ENCODE measurements around the gene RRP9.
A peak's percentile ranks its signal among the peaks of the same experiment; 100 is the strongest.
"Not testable (repeated sequence)": the region's sequence is repeated elsewhere in the genome, so short reads cannot be mapped to it uniquely, and the experiment has no call there.

RRP9 gene, protein sequence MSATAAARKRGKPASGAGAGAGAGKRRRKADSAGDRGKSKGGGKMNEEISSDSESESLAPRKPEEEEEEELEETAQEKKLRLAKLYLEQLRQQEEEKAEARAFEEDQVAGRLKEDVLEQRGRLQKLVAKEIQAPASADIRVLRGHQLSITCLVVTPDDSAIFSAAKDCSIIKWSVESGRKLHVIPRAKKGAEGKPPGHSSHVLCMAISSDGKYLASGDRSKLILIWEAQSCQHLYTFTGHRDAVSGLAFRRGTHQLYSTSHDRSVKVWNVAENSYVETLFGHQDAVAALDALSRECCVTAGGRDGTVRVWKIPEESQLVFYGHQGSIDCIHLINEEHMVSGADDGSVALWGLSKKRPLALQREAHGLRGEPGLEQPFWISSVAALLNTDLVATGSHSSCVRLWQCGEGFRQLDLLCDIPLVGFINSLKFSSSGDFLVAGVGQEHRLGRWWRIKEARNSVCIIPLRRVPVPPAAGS

DNA sequence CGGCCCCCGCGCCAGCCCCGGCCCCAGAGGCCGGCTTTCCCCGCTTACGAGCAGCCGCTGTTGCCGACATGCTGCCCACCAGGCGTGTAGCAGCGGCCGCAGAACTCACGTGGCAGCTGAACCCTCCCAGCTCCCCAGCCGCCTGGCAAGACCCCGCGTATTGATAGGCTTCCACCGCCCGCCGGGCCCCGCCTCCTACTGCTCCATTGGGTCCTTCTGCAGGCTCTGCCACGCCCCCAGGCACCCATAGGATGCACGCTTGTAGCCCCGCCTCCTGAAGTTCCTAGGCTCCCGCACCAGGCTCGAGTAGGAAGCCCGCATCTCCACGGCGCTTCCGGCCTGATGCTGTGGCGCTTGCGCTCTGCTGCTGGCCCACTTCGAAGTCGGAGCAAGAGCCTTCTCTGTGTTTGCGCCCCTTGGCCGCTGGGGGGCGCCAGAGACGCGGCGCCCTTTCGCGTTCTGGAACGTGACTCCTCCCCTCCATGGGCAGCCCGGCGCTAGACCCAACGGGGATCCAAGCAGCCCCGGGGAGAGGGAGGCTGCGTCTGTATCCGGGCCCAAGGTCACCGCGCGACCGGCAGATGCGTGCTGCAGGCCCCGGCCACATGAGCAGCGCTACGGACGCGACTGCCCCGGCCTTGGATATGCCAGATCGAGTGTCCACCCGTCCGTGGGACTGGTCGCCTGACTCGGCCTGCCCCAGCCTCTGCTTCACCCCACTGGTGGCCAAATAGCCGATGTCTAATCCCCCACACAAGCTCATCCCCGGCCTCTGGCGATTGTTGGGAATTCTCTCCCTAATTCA is at the start of gene RRP9, which contains the start of gene PARP3:
RRP9 (minus strand) TSS at position 107 of the 805 bp plus-strand sequence; CDS start at position 70, 37 bp downstream.
PARP3 (plus strand) TSS at position 566 of the 805 bp plus-strand sequence. CDS start 993 bp downstream, outside the sequence.
- DNase-seq (ENCODE audit: low read depth in 3 of 3), result peak; percentile 98 to 100 (median 99)

DNA sequence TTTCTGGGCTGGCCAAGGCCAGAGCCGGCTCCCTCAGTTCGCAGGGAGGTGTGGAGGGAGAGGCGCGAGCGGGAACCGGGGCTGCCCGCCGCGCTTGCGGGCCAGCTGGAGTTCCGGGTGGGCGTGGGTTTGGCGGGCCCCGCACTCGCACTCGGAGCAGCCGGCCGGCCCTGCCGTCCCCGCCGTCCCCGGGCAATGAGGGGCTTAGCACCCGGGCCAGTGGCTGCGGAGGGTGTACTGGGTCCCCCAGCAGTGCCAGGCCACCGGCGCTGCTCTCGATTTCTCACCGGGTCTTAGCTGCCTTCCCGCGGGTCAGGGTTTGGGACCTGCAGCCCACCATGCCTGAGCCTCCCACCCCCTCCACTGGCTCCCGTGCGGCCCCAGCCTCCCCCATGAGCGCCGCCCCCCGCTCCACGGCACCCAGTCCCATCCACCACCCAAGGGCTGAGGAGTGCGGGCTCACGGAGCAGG is 48.8 kb upstream of the RRP9 start:
- DNase-seq (ENCODE audit: low read depth in 3 of 3), result not testable (repeated sequence)

DNA sequence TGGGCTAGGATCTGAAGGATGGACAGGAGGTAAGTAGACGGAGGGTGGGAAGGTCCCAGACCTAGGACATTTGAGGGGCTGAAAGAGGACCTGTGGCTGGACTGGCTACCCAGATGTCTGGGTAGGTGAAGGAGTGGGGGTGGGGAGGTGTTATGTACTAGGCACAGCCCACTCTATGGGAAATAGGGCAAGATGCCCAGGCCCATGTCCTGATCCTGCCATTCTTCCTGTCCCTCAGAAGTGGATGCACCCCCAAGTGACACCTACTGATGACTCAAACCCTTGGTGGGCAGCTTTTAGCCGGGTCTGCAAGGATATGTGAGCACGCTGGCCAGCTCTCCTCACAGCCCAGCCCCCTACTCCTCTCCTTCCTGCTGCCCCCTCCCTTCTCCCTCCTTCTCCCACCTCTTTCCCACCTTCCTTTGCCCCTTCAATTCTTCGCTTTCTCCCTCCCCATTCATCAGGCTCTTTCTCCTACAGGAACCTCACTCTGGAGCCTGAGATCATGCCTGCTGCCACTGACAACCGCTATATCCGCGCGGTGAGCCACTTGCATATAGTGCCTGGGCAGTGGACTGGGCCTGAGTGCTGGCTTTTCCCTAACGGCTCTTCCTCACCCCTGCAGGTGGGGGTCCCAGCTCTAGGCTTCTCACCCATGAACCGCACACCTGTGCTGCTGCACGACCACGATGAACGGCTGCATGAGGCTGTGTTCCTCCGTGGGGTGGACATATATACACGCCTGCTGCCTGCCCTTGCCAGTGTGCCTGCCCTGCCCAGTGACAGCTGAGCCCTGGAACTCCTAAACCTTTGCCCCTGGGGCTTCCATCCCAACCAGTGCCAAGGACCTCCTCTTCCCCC is 46.8 kb upstream of the RRP9 start:
- DNase-seq (ENCODE audit: low read depth in 3 of 3), result no peak

DNA sequence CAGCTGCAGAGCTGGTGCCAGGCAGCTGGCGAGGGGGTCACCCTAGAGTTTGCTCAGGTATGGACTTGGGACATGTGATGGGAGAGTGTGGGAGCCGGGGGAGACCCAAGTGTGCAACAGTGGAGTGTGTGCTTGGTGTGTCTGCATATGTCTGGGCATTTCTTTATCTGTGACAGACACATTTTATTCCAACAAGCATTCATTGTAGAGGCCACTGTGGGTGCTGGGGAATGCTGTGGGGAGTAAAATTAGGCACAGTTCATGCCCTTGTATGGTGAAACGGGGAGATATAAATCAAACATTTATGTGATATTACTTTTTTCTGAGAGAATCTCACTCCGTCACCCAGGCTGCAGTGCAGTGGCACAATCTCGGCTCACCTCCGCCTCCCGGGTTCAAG is 45.9 kb upstream of the RRP9 start:
- DNase-seq (ENCODE audit: low read depth in 3 of 3), result no peak

DNA sequence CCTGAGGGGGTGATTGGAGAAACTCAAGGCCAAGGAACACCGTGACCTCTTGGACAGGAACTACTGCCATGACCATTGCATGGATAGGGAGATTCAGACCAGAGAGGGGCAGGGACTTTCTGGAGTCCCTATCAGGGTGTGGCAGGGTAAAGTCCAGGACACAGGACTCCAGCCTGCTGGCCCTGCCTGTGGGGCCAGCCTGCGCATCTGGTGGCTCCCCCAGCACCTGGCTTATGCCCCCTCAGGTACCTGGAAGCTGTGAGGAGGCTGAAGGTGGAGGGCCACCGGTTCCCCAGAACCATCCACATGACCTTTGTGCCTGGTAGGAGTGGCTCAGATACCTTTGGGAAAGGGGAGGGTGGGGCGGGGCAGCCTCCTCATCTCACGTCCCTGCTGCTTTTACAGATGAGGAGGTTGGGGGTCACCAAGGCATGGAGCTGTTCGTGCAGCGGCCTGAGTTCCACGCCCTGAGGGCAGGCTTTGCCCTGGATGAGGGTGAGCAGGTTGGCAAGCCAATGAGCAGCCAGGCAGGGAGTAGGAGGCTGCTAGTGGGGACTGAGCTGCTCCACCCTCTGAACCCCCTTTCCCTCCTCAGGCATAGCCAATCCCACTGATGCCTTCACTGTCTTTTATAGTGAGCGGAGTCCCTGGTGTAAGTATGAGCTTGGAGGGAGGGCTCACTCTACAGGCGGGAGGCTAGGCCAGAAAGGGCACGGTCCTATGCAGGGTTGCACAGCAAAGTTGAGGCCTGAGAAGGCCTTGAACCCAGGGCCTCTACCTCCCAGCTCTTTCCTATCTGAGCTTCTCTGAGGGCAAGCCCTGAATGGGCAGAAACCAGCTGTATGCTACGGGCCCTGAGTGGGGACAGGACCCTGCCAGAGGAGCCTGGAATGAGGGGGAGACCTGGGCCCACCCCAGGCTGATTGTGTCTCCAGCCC is 44.6 kb upstream of the RRP9 start:
- no peak for DNase-seq (ENCODE audit: low read depth in 3 of 3)

DNA sequence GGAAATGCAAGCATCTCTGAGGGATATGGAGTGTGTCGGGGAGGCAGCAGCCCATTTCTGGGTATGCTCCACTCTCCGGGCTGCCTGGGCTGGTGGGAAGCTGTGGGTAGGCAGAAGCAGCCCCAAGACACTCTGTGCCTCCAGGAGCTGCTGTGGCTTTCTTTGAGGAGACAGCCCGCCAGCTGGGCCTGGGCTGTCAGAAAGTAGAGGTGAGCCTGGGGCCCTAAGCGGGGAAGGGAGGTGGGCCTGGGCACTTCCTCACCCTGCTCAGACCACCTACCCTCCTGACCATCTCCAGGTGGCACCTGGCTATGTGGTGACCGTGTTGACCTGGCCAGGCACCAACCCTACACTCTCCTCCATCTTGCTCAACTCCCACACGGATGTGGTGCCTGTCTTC is 43.4 kb upstream of the RRP9 start:
- DNase-seq (ENCODE audit: low read depth in 3 of 3), result no peak

DNA sequence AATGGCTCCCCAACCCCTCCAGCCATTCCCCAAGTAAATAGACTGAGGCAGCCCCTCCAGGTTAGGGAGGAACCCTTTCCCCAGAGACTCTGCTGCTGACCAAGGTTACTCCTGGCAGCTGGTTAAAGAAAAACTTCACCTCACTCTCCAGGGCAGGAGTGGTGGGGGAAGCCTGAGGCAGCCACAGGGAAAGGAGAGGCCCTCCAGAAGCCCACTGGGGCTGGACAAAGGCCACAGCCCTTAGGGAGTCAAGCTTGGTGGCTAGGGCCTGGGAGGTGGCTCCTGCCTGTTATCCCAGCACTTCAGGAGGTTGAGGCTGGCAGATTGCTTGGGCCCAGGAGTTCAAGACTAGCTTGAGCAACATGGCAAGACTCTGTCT is 42.6 kb upstream of the RRP9 start:
- no peak for DNase-seq (ENCODE audit: low read depth in 3 of 3)

DNA sequence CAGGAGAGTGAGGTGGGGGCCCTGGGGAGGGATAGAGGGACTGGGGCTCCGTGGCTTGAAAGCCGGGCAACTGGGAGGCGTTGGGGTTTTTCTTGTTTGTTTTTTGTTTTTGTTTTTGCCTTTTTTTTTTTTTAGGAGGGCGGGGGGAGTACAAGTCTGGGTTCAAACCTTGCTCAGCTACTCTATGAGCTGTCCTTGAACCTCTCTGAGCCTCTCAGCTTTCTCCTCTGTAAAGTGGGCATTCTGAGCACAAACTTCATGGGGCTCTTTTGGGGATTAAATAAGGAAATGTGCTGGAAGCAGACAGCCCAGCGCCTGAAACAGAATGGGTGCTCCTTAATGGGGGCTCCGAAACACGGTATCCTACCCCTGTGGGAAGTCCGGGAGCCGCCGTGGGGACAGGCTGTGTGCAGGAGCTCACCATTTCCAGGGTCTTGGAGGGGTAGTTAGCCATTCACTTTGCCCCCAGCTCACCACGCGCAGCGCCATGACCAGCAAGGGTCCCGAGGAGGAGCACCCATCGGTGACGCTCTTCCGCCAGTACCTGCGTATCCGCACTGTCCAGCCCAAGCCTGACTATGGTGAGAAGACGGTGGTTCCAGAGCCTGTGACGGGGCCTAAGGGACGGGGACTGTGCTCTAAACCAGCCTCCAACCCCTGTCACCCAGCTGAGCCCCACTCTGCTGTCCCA is 42.0 kb upstream of the RRP9 start:
- no peak for DNase-seq (ENCODE audit: low read depth in 3 of 3)

DNA sequence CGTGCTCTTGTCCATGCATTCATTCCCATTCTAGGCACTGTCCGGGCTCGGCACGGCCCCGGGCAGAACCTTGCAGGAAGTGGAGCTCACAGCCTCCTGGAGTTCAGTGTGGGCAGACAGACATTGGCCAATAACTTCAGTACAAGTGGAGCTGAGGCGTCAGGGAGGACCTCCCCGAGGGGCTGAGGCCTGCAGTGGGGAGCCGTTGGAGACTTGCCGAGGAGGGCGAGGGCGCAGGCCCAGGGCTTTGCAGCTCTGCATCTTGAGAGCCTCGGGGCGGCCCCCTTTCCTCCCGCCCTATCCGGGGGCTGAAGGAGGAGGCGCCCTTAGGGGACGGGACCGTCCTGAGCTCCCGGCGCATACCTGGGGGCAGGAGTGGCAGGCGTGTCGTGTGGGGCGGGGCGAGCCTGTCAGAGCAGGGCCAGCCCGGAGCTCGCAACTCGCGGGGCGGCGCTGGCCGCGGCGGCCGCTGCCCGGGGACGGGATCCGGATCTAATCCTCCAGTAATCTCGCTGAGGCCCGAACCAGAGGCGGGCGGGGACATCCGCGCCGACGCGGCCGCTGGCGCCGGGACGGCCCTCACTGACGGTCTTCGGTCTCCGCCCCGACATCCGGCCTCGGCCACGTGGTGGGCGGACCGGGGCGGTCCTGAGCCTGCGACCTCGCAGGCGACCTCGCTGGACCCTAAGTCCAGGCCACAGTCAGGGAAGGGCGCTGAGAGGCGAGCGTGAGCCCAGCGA is 41.3 kb upstream of the RRP9 start, which contains the start of gene ACY1:
ACY1 (plus strand) TSS at position 698 of the 740 bp plus-strand sequence. CDS start 530 bp downstream, outside the sequence.
- peak; percentile 46 to 85 (median 64) for DNase-seq (ENCODE audit: low read depth in 3 of 3)

DNA sequence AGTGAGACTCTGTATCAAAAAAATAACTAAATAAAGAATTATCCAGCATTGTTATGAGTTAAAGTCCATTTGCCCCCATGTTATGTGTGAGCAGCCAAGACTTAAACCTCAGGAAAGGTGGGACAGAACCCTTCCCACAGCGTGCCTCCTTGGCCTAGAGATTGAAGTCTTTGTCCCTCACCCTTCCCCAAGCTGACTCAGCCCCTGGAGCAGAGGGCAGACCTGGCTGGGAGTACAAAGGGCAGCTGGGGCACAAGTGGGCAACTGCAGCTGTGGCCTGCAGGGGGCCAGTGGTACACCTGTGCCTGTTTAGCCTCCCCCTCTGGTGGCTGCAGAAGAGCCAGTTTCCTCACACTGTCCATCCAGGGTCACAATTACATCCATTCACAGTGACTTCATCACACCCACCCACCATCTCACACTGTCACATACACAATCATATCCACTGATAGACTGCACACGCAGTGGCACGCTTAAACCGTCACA is 40.7 kb upstream of the RRP9 start:
- no peak for DNase-seq (ENCODE audit: low read depth in 3 of 3)

DNA sequence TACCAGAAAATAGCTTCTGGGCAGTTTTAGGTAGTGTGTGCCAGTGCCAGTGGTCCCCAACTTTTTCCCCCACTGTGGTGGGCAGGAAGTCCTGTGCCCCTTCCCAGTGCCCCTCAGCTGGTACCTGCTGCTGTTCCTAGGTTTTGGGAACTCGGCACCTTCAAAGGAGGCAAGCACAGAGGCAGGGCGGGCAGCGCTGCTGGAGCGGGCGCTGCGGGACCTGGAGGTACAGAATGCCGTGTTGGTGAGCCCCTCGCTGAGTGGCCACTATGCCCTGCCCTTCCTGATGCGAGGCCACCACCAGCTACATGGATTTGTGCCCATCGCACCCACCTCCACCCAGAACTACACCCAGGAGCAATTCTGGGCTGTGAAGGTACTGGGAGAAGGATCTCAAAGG is 38.5 kb upstream of the RRP9 start:
- no peak for DNase-seq (ENCODE audit: low read depth in 3 of 3)

DNA sequence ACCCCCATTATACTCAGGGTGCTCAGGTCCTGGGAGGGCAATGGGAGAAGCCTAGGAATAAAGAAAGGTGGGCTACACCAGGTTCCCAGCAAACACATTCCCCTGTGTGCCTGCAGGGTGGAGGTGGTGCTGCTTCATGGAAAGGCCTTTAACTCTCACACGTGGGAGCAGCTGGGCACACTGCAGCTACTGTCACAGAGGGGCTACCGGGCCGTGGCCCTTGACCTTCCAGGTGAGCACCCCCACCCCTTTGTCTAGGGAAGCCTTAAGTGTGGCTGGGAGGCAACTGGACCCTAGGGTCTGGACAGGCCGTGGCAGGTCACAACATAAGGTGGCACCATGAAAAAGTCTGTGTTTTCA is 36.4 kb upstream of the RRP9 start:
- DNase-seq (ENCODE audit: low read depth in 3 of 3), result no peak

DNA sequence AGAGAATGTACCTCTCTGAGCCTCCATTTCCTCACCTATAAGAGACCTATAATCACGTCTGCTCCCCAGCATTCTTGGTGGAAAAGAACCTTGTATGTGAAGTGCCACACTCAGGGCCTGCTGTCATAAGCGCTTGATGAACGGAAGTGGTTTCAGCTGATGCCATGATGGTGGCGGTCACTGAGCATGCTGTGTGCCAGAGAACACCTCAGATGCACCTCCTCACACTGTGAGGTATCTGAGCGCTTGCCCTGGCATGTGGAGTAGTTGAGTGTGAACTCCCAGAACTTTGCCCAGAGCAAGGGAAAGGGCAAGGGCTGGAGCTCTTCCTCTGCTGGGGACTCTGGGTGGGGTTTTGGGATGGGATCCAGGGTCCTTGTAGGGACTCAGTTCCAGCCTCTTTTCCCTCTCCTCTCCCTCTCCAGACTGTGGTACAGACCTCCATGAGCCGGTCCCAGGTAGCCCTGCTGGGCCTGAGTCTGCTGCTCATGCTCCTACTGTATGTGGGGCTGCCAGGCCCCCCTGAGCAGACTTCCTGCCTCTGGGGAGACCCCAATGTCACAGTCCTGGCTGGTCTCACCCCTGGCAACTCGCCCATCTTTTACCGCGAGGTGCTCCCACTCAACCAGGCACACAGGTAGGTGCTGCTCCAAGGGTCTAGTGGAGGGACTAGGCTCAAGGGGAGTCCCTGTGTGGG is 35.9 kb upstream of the RRP9 start:
- no peak for DNase-seq (ENCODE audit: low read depth in 3 of 3)

DNA sequence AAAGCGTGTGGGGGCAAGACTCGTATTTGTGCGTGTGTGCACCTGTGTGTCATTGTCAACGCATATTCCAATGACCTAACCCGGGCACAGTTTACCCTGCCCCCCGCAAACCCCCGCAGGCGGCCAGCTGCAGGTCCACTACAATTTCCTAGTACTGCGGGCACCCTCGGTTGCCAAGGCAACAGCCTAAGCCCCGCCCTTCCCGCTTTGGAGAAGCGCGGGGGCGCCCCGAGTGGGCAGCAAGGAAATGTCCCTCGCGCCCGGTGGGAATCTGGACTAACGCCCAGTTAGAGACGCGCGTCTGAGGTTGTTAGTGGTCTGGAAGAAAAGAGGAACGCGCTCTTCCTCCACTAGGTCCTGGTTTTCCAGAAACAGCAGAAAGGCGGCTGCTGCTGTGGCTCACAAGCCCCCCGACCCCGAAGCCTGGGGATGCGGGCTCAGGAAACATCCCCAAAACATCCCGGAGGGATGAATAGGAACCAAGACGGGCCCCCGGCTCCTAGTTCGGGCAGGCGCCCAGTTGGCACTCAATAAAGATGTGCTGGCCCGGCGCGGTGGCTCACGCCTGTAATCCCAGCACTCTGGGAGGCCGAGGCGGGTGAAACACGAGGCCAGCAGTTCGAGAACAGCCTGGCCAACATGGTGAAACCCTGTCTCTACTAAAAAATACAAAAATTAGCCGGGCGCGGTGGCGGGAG is 34.3 kb upstream of the RRP9 start:
- DNase-seq (ENCODE audit: low read depth in 3 of 3), result no peak

DNA sequence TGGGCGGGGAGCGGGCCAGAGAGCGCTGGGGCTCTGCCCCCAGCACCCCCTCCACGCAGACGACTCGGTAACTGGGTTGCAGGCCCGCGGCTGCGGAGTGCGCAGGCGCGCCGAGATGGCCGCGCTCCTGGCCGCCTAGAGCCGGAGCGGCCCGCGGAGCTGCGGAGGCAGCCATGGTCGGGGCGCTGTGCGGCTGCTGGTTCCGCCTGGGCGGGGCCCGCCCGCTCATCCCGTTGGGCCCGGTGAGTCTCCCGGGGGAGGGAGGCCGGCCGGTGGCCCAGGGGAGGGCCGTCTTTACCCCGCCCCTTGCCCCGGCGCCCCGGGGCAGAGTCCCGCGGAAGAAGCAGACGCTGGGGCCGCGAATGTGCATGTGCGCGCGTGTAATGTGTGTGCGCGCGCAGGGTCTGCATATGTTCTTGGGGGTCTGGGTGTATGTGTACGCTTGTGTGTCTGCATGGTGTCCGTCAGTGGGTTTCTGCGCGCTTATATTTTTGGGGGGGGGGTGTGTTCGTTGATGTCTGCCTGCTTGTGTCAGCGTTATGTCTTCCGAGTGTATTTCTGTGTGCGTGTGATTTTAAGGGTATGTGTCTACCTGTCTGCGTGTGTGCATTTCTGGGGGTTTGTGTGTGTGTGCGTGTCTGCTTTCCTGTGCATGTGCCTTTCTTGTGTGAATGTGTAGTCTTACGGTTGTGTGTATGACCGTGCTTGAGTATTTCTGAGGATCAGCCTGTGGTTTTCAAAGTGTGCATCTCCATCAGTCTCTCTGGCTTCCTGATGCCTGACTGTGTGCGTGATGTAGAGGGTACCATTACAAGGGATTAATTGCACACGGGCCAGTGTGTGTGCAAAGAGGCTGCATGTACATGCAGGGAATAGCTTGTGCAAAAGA is 33.5 kb upstream of the RRP9 start, which contains the start of gene ABHD14A:
ABHD14A (plus strand) TSS at position 102 of the 889 bp plus-strand sequence; CDS start at position 174, 72 bp downstream.
- peak in 2 of 3 experiments; percentile 49 to 72 for DNase-seq (ENCODE audit: low read depth in 3 of 3)

DNA sequence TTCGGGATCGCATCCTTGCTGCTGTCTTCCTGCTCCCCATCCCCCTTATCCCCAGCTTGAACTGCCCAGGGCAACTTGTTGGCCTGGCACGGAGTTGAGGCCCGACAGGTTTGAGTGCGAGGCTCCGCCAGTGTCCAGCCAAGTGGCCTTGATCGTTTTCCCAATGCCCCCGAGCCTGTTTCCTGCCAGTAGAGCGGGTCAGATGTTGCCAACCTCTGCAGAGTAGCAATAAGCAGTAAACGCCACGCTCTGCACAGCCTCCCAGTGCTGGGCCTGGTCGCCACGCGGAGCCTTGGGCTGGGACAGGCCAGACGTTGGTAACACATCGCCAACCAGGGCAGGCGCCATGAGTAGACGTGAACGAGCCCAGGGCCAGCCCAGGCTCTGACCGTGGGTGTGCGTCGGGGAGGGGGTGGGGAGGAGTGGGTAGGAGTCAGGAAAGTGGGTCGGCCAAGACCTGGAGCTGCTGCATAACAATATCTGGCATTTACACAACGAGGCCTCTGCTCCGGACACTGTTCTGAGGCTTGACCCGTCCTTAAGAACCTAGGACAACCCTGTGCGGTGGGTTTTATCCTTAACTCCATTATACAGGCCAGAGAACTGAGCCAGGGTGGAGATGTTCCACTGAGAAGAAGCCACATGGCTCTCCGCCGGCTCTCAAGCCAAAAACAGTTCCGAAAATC is 32.7 kb upstream of the RRP9 start:
- DNase-seq (ENCODE audit: low read depth in 3 of 3), result no peak

Data from stimulated activated CD4-positive, alpha-beta T cell treated with anti-CD3 and anti-CD28 coated beads, TNF-alpha, amount 100 ng/mL, for 24 hours (primary cell).